Inflammatory macrophage treated with lipopolysaccharide for 4 hours (primary cell): ENCODE data around the gene HOXD4.

Experiments
- DNase-seq: peaks from one replicate; pipeline ENCODE4 v3.0.0-alpha.2; 2020

HOXD4 gene

DNA sequence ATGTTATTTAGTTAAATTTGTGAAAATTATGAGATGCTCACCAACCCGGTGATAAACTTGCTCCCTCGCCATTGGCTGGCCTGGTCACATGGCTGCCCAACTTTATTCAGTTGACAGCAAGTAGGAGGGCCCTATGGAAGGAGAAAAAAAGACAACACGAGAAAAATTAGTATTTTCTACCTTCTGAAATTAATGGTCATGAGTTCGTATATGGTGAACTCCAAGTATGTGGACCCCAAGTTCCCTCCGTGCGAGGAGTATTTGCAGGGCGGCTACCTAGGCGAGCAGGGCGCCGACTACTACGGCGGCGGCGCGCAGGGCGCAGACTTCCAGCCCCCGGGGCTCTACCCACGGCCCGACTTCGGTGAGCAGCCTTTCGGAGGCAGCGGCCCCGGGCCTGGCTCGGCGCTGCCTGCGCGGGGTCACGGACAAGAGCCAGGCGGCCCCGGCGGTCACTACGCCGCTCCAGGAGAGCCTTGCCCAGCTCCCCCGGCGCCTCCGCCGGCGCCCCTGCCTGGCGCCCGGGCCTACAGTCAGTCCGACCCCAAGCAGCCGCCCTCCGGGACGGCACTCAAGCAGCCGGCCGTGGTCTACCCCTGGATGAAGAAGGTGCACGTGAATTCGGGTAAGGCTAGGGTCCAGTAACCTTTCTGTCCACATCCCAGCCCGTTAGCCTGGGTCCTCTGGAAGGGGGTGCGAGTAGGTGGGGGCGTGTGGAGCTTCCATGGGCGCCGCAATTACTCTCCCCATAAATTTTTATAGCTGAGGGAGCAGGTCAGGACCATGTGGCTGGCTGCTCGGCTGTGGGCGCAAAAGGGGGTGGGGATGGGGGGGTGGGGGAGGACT is at the start of gene HOXD4:
HOXD4 (plus strand) TSS at position 109 of the 846 bp plus-strand sequence; CDS start at position 193, 84 bp downstream.
- no peak for DNase-seq

DNA sequence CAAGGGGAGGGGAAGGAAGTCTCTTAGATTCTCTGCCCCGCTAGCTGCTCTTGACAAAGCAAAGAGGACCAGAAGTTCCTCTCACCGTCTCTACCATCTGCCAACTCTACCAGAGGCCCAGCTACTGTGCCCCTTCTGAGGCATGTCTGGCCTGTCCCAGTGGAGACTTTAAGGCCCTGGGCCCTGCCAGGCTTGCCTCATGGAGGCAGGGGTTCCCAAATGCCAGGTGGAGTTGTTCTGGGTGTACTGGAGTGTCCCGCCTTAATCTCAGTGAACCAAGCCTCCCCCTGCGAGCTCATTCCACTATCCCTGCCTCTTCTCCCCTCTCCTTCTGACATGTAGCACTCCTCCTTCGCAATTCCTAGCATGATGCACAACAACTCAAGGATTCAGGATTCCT is 49.5 kb upstream of the HOXD4 start:
- no peak for DNase-seq

DNA sequence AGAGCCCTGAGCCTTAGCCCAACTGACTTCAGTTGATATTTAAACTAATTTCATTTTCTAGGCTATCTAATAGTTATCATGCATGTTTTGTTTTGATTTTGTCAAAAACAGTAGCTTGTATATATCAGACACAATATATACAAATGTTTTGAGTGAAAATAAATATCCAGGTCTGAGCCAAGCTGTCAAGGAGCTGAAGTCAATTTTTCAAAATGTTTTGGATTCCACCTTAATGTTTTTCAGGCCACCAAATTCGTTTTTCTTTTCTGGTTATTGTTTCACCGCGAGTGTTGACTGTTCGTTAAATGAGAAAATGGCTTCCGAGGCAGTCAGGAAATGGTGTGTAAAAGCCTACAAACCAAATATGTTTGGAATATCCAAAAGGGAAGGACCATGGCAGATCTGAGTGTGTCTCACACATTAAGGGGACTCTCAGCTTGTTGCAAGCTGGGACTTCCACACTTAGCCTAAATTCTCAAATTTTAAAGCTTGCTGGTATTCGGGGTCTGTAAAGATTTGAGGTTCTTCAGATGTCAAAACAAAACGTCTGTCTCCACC is 49.0 kb upstream of the HOXD4 start:
- DNase-seq: no peak

DNA sequence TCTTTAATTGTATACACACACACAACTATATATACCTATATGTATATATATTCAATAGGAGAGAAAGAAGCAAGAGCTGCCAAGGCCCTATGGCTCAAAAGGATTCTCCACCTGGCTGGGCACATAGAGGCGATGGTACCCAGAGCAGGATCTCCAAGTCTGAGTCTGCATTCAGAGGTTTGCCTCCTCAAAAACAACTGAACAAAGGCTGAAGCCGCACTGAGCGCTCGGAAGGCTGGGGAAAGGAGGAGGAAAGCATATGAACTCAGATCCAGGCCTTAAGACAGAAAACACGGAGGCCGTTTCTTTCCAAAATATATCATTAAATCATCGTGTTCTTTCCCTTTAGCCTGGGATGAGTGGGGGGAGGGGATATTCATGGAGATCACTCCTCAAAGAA is 48.2 kb upstream of the HOXD4 start:
- DNase-seq: no peak

DNA sequence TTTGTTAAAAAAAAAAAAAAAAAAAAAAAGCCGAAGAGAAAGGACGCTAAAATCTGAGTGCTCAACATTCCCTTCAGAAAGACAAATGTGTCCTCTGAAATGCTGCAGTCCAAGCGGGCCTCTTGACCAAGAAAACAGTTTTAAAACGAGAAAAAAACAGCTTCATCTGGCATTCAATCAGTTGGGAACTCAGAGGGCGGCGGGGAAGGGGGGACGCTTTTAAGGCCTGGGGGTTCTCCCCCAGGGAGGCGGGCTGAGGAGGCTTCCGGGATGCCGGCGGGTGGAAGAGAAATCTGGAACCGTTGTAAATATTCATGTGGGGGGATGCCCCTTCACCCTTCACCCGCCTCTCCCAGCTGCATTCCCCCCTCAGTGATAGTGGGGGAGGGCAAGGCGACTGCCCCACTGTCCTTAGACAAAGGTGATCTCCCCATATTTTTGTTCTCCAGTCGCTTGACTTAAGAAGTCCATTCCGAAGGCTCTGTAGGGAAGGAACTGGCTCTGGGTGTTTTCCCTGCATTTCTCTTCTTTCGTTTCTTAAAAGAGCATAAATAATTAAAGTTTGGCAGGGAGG is 47.5 kb upstream of the HOXD4 start:
- DNase-seq: no peak

GRCh38 chr2:176104316-176105077 is 46.9 kb upstream of the HOXD4 start:
- no peak for DNase-seq

DNA sequence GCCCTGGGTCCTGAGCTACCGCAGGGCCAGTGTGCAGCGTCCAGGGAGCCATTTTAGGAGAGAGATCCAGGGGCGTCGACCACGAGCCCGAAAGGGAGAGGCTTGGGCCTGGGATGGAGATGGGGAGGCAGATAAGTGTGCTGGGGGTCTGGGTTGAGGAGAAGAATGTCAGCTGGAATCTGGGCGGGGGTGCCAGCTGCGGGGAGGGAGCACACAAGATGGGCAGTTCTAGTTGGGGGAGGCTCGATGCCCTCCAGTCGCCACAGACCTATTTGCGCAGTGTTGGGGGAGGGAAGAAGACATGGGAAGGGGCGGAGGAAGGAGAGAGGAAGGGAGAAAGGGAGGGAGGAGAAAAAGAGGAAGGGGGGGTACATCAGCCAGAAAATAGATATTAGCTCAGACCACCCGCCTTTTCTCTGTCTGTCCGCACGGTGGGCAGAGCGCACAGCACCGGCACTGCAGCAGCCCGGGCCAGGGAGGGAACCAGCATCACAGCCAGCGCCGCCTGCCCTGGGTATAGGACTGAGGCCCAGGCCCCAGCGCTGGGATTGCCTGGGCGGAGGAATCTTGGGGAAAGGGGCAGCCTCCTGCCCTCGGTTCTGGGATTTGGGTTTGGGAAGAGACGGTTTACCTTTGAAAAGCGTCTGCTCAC is 46.1 kb upstream of the HOXD4 start:
- no peak for DNase-seq

DNA sequence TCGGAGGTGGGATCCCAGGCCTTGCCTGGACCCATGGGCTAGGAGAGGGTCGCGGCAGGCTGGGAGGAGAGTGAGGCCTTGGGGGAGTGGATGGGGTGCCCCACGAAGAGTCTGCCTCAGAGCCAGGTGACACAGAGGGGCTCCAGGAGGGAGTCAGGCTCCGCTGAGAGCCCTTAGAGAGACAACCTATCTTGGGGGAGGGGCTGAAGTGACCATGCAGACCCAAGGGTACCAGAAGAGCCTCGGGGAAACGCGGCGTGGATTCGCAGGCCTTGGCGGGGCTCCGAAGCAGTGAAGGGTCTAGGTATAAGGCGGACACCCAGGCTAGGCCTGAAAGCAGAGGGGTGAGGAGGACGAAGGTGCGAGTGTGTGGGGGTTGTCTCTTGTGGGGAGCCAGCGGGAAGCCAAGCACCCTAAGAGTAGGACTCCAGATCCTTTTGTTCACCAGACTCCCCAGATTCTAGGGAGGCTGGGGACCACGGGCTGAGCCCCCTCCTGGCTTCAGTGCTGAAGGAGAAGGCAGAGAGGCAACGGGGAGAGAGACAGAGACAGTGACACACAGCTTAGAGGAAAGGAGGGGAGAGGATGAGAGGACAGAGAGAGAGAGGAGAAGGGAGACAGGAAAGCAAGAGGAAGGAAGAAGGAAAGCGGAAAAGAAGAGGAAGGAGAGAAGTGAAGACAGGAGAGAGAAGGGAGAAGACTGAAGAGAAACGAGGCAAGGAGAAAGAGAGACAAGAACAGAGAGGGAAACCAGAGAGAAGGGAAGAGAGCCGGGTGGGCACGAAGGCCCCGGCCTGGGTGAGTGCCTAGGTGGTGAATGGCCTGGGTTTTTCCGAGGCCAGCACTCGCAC is 45.4 kb upstream of the HOXD4 start:
- no peak for DNase-seq

- no peak for DNase-seq
Observed at GRCh38 chr2:176106581-176107539, 44.5 kb upstream of the HOXD4 start, which contains the start of gene HOXD11. TSS of gene HOXD11 (plus strand) at chr2:176107280. CDS start at chr2:176107356, 76 bp downstream.

DNA sequence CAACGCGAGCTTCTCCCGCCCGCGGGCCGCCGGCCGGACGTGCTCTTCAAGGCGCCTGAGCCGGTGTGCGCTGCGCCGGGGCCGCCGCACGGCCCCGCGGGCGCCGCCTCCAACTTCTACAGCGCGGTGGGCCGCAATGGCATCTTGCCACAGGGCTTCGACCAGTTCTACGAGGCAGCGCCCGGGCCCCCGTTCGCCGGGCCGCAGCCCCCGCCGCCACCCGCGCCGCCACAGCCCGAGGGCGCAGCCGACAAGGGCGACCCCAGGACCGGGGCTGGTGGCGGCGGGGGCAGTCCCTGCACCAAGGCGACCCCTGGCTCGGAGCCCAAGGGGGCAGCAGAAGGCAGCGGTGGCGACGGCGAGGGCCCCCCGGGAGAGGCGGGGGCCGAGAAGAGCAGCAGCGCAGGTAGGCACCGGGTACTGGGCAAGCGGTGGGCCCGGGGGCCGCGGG is 43.6 kb upstream of the HOXD4 start:
- DNase-seq: no peak

DNA sequence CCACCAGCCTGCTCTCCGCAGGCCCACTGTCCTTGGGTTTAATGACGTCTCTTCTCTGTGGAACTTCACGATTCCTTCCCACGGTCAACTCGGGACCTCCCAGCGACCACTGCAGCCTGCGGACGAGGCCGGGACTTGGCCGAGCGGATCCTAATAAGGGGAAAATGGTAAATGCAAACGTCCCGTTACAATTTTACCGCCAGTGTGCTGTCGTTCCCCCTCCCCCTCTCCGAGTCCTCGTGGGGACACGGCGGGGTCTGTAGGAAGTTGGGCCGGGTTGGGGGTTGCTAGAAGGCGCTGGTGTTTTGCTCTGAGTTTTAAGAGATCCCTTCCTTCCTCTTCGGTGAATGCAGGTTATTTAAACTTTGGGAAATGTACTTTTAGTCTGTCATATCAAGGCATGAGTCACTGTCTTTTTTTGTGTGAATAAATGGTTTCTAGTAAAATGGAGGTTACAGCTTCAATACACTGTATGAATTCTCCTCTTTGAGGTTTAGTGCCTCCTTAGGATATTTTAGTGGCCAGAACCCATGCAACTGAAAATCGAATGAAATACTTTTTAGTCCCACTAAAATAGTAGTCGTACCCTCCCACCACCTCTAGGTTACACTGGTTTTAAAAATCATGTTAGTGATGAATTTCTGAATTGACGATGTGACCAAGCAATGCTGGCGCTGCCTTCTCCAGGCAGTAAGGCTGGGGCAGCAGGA is 42.0 kb upstream of the HOXD4 start:
- no peak for DNase-seq

DNA sequence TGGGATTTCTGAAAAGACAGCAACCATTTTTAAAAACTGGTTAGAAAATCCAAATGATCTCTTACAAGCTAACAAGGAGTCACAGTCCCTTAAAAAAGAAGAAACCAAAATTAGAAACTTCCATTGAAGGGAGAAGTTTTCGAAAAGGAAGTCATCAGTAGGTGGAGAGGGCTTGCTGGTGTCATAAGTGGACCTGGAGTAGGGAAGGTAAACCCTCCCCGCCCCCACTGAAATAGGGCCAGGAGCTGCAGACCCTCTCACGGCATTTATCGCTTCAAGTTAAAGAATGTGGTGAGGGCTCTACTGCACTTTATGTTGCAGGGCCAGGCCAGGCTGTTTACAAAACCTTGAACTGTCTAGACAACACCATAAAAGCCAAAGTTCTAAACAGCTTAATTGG is 41.4 kb upstream of the HOXD4 start:
- no peak for DNase-seq

DNA sequence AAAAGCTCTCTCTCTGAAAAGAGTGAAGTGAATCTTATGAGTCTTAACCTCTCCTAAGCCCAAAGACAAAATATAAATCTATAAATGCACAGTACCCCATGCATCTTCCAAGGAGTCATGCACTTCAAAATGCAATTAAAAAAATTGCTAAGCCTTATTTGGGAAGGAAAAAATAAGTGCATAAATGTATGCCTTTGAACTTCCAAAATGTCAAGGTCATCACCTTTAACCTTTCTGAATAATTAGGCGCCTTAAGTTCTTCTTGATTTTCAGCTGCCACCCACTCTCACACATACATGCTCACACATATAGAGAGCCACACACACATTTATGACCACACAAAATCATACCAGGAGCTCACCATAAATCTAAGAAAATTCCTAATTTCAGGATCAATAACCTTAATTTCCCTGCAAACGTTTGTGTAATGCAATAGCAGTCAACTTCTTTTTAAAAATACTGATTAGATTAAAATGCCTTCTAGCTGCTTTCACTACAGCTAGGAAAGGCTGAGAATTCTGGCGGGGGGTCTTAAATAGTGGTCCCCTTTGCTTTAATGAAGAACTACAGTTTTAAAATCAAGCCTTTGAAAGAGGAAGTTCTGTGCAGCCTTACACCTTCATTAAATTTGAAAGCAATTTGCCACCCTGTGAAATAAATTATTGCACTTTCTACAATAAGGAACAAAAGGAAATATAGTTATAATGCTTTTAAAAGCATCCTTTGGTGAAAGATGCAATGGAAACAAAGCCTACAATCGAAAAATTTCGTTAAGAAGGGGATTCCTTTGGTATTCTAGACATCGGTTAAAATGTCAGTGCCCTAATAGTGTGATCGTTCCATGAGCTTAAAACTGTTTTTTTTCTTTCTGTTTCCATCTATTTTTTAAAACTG is 40.7 kb upstream of the HOXD4 start:
- no peak for DNase-seq

DNA sequence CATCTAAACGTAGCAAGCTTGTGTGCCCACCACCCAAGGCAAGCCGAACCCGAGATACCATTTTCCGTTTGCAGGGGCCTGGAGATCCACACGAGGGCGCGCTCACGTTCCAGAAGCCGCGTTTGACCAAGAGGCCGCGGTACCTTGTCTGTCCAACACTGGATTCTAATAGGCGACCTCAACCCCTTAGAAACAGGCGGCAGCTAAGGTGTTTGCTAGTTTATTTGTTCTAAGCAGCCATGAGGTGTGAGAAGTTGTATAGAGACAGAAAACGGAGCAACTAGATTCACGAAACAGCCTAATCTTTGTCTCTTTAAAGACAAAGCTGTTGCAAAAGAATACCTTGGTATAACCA is 40.1 kb upstream of the HOXD4 start:
- DNase-seq: no peak

- DNase-seq: no peak
Observed at GRCh38 chr2:176111846-176112374, 39.4 kb upstream of the HOXD4 start.

DNA sequence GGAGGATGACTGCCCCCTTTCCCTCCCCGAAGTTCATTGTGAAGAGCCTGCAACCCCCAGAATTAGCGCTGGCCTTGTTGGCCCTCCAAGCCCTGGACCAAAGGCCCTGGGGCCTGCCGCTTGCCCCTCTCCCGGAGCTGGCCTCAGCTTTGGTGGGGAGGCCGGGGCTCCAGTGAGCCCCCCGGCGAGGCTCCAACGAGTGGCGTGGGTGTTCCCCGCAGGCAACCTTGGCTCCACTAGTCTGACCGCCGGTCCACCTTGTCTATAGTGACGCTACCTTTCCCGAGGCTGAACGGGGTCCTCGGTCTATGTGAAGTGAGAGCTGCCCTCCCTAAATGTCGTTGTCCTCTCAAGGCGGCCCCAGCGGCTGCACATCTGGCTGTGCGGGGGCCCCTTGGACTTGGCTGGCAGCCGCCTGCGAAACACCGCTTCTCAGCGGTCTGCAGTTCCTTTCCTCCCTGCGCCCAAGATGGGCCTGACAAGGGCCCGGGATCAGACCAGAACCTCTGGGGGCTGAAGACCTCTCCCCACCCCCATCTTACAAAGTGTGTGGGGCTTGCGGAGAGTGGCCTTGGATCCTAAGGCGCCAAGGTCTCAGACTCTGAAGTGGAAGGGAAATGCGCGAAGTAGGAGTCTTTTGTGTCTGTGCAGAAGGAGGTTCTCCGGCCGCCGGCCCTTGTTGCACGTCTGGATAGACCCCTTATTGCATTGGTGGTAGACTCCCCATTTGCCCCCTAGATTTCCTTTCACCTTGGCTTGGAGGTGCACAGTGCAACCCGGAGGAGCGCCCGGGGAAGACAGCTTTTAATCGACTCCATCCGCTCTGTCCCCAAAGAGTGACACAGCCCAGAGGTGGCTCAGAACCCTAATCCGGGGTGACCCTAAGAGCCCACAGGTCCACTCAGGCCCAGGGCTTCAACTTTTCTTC is 38.7 kb upstream of the HOXD4 start:
- DNase-seq: no peak

DNA sequence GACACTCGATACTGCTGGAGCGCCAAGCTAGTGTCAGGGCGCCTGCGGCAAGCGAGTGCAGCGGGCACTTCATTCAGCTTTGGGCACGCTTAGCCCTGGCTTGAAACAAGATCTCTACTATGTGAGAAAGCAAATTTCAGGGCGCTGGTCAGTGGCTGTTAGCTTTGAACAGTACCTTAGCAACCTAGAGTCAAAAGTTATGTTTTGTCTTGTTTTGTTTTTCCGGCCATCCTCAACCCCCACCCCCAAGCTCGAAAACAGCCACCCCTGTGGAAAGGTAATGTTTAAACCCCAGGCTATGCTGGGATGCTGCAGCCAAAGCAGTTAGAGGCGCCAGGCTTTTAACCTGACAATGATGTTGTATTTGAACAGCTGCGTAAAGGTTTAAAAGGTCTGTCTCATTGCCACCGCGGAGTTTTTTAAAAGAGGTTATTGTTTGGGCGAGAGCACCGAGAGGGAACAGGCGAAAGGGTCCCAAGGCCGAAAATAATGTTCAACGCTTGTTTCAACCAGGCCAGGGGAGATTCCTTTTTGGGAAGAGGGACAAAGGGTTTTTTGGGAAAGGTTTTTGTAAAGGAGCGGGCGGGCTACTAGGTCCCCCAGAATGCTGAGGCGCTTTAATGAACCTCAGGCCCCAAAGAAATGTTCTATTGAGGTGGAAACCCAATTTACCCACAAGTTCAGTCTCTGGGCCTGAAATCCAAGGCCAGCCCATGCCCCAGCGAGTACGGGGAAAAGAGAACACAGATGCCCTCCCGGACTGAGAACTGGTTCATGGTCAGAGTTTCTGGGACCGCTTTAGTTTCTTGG is 37.0 kb upstream of the HOXD4 start:
- no peak for DNase-seq
